Measurements from ENCODE around the gene ANOS1. TPM values are rescaled to one million over a fixed set of nuclear protein-coding genes. Genes with fewer than 3 reads are reported as not detected.

The ANOS1 gene
- total RNA-seq, 1 donor from 2014 or later: 4.3 TPM

DNA sequence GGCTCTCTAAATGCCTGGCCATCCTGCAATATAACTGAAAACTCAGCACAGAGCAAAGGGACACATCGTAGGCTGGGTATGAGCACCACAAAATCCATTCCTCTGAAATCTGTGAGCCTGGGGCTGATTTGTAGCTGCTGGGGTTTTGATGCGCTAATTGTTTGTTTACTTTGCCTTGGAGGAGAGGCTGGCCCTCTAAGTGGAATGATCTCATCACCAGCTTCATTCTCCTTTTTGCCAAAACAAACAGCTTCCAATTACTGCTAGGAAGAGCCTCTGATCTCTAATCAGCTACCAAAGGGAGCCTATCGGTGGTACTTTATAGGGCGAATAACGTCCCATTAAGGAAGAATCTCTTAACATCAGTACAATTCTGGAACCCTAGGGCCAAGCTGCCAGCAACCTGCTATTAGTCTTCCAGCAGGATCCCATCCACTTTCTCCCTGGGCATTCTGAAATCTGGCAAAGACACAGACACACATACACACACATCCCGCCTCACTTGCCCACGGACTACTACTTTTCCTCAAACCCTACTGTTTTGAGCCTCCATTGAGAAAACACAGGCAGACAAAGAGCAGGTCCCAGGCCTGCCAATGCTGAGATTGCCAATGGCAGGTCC is 5.8 kb downstream of the ANOS1 start:
- H3K27me3 Mint-ChIP-seq (ENCODE audit: low read depth): peaks cover 81% of the 10 kb centered on the region
- no peaks in the 10 kb centered on the region for H3K36me3 Mint-ChIP-seq
- H3K9me3 Mint-ChIP-seq: no peaks in the 10 kb centered on the region
- DNase-seq (ENCODE audit: low spot score in 2 of 2, unreplicated experiment in 2 of 2): no peak
- TF ChIP-seq, protein P1, sequence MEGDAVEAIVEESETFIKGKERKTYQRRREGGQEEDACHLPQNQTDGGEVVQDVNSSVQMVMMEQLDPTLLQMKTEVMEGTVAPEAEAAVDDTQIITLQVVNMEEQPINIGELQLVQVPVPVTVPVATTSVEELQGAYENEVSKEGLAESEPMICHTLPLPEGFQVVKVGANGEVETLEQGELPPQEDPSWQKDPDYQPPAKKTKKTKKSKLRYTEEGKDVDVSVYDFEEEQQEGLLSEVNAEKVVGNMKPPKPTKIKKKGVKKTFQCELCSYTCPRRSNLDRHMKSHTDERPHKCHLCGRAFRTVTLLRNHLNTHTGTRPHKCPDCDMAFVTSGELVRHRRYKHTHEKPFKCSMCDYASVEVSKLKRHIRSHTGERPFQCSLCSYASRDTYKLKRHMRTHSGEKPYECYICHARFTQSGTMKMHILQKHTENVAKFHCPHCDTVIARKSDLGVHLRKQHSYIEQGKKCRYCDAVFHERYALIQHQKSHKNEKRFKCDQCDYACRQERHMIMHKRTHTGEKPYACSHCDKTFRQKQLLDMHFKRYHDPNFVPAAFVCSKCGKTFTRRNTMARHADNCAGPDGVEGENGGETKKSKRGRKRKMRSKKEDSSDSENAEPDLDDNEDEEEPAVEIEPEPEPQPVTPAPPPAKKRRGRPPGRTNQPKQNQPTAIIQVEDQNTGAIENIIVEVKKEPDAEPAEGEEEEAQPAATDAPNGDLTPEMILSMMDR (IDR thresholded peaks at IDR 0.05; ENCODE audit: unreplicated experiment): no peak
- H3K4me3 Mint-ChIP-seq: no peak overlapping the region
- peaks cover 13% of the 10 kb centered on the region for H3K4me1 Mint-ChIP-seq
- no peak overlapping the region for H3K27ac Mint-ChIP-seq

DNA sequence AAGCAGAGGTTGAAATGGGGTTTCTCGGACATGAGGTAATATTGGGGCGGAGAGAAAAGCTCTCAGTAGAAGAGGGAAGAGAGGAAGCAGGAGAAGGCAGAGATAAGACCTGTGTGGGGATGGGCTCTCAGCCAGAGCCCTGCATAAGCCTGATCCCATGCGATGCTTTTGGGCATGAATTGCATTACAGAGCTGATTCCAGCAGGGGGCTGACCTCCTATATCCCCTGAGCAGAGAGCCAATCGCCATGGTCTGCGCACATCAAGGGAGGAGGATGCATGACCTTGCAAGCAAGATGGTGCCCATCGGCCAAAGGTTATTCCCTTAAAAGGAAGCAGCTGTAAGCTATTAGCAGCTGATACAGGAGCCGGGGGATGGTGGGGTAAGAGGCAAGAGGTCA is 7.6 kb downstream of the ANOS1 start:
- H3K36me3 Mint-ChIP-seq: no peaks in the 10 kb centered on the region
- peaks cover 5% of the 10 kb centered on the region for H3K4me1 Mint-ChIP-seq
- TF ChIP-seq, protein P1 (IDR thresholded peaks at IDR 0.05; ENCODE audit: unreplicated experiment): no peak
- H3K27ac Mint-ChIP-seq: no peak overlapping the region
- DNase-seq (ENCODE audit: low spot score in 2 of 2, unreplicated experiment in 2 of 2): no peak
- H3K27me3 Mint-ChIP-seq (ENCODE audit: low read depth): peaks cover 63% of the 10 kb centered on the region
- H3K4me3 Mint-ChIP-seq: no peak overlapping the region
- no peaks in the 10 kb centered on the region for H3K9me3 Mint-ChIP-seq

DNA sequence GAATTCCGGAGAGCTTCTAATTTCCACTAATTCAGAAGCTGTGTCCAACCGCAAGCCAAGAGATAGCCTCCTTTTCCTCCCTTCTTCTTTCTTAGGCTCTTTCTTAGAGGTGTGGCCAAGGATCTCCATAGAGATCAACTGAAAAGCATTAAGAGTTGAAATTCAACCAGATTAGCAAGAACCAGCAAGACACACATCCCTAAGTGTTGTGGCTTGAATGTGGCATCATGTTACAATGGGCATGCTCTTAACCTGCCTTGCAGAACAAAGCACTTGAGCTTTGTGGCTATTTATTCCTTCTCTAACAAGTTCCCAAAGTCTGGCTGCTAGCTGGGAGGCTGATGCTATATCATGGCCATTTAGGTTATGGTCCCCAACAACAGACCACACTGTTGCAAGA is 10.4 kb downstream of the ANOS1 start:
- H3K9me3 Mint-ChIP-seq: no peaks in the 10 kb centered on the region
- no peak overlapping the region for H3K27ac Mint-ChIP-seq
- H3K4me1 Mint-ChIP-seq: peaks cover 5% of the 10 kb centered on the region
- no peaks in the 10 kb centered on the region for H3K36me3 Mint-ChIP-seq
- TF ChIP-seq, protein P1 (IDR thresholded peaks at IDR 0.05; ENCODE audit: unreplicated experiment): no peak
- no peak for DNase-seq (ENCODE audit: low spot score in 2 of 2, unreplicated experiment in 2 of 2)
- no peak overlapping the region for H3K4me3 Mint-ChIP-seq
- H3K27me3 Mint-ChIP-seq (ENCODE audit: low read depth): peaks cover 42% of the 10 kb centered on the region

DNA sequence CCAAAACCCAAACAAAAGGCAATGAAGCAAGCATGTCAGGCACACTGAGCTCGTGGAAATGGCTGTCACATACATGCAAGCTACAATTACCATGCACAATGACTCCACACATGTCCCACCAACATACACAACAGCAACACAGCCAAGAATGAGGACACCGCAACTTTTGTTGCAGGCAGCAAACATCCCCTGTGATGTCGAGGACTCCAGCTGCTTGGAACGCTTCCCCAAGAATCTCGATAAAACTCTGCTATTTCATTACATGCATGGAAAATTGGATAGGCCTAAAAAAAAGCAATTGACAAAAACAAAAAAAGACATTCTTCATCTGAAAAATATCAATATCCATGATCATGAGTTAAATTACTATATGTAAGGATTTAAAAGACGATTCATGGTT is 11.8 kb downstream of the ANOS1 start:
- no peak for DNase-seq (ENCODE audit: low spot score in 2 of 2, unreplicated experiment in 2 of 2)
- H3K27ac Mint-ChIP-seq: no peak overlapping the region
- H3K4me3 Mint-ChIP-seq: no peak overlapping the region
- H3K27me3 Mint-ChIP-seq (ENCODE audit: low read depth): peaks cover 35% of the 10 kb centered on the region
- peaks cover 5% of the 10 kb centered on the region for H3K4me1 Mint-ChIP-seq
- H3K9me3 Mint-ChIP-seq: no peaks in the 10 kb centered on the region
- no peaks in the 10 kb centered on the region for H3K36me3 Mint-ChIP-seq
- TF ChIP-seq, protein P1 (IDR thresholded peaks at IDR 0.05; ENCODE audit: unreplicated experiment): no peak

DNA sequence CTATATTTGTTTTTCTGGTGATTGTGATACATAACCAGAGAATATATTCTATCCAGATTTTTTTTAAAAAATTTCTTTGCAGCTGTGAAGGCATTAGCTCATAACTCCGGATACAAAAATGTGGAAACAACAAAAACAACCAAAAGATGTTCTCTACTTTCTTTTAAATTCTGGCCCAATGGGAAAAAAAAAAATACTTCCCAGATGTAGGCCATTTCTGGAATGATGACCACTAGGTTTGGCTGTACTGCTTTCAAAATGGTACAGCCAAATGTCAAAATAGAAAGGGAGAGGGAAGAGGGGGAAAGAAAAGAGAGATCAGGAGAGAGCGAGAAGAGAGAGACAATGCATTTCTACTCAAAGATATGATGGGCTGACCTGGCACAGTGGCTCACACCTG is 14.6 kb downstream of the ANOS1 start:
- Mint-ChIP-seq H3K4me1 (peaks cover 14% of the 10 kb centered on the region), H3K27ac (no peak overlapping the region), H3K36me3 (no peaks in the 10 kb centered on the region), H3K27me3 (ENCODE audit: low read depth) (peaks cover 9% of the 10 kb centered on the region), H3K9me3 (no peaks in the 10 kb centered on the region), H3K4me3 (no peak overlapping the region)
- no peak for DNase-seq (ENCODE audit: low spot score in 2 of 2, unreplicated experiment in 2 of 2)
- TF ChIP-seq, protein P1 (IDR thresholded peaks at IDR 0.05; ENCODE audit: unreplicated experiment): no peak

DNA sequence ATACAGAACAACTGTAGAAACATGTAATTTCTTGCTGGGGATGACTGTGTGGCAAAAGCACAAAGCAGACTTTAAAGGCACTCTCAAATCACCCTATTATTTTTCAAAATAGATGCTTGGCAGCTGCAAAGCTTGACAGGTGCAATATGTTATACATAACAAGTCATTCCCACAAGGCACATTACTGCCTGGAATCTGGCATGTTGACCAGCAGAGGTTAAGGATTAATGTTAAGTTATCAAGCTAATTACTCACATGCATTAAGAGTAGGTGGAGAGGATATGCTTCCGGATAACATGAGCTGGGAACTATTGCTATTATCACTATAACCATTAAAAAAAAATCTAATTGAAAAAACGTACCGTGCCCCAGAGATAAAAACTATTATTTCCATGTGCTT is 17.8 kb downstream of the ANOS1 start:
- Mint-ChIP-seq H3K27me3 (ENCODE audit: low read depth) (peaks cover 10% of the 10 kb centered on the region), H3K36me3 (no peaks in the 10 kb centered on the region), H3K27ac (no peak overlapping the region), H3K4me1 (peaks cover 9% of the 10 kb centered on the region), H3K4me3 (no peak overlapping the region), H3K9me3 (no peaks in the 10 kb centered on the region)
- DNase-seq (ENCODE audit: low spot score in 2 of 2, unreplicated experiment in 2 of 2): no peak
- TF ChIP-seq, protein P1 (IDR thresholded peaks at IDR 0.05; ENCODE audit: unreplicated experiment): no peak
